Spleen (tissue), 11 donors: Measurements from ENCODE around the gene CEP55. TPM values are rescaled to one million over a fixed set of nuclear protein-coding genes. Genes with fewer than 3 reads are reported as not detected.

Experiments
- DNase-seq: peaks from one replicate; pipeline ENCODE4 v3.0.0-alpha.2; 2020
- H3K27ac ChIP-seq, 8 donors: fragments of 200-600 bp; sonication (generic) in 7 of 8; 1 replicate in 4 of 8; 2 replicates in 4 of 8; pipeline versions ENCODE4 v1.5.0 to v1.8.0; 2016 to 2021; ENCODE audit warnings: inconsistent platforms in 4 of 8, mild to moderate bottlenecking in 4 of 8, moderate library complexity in 1 of 8
- H3K27me3 ChIP-seq, 7 donors: fragments of 200-600 bp; sonication (generic) in 6 of 7; replicated peaks in 1 of 7; 1 replicate in 4 of 7; 2 replicates in 3 of 7; pipeline versions ENCODE4 v1.5.0 to v1.8.0; 2016 to 2021; ENCODE audit warnings: inconsistent platforms in 3 of 7, mild to moderate bottlenecking in 1 of 7
- H3K36me3 ChIP-seq, 6 donors: fragments of 200-600 bp; sonication (generic) in 5 of 6; 1 replicate in 4 of 6; 2 replicates in 2 of 6; pipeline versions ENCODE4 v1.5.0 to v1.8.0; 2016 to 2021; ENCODE audit warnings: inconsistent platforms in 2 of 6
- H3K4me1 ChIP-seq, 6 donors: fragments of 200-600 bp; sonication (generic) in 5 of 6; 1 replicate in 3 of 6; 2 replicates in 3 of 6; pipeline versions ENCODE4 v1.5.0 to v1.8.0; 2016 to 2021; ENCODE audit warnings: inconsistent platforms in 3 of 6
- H3K4me3 ChIP-seq, 8 donors: fragments of 200-600 bp; sonication (generic) in 7 of 8; 1 replicate in 4 of 8; 2 replicates in 4 of 8; pipeline versions ENCODE4 v1.5.0 to v1.8.0; 2016 to 2021; ENCODE audit warnings: inconsistent platforms in 4 of 8, mild to moderate bottlenecking in 4 of 8, moderate library complexity in 2 of 8
- H3K9me3 ChIP-seq, 8 donors: fragments of 200-600 bp; sonication (generic) in 7 of 8; 1 replicate in 4 of 8; 2 replicates in 4 of 8; pipeline versions ENCODE4 v1.5.0 to v1.8.0; 2016 to 2021; ENCODE audit warnings: inconsistent platforms in 4 of 8
- POLR2A ChIP-seq, 3 donors: fragments of 450-650 bp; IDR thresholded peaks; one replicate each; pipeline ENCODE4 v1.5.1; 2017; ENCODE audit warnings: antibody characterized with exemption in 3 of 3, mild to moderate bottlenecking in 1 of 3
- POLR2AphosphoS5 ChIP-seq, 3 donors: sonication (generic); formaldehyde crosslinking; IDR thresholded peaks; one replicate each; pipeline ENCODE4 v1.5.1; 2017; ENCODE audit warnings: antibody characterized with exemption in 3 of 3
- WGBS, 5 donors: extraction: QIAGEN DNeasy Blood & Tissue Kit in 3 of 5; methylation state at CpG; one replicate each; pipeline versions ENCODE4 v1.1.5 to v1.1.7; 2013 to 2018; 5-methylcytosine and 5-hydroxymethylcytosine counted together
- intact Hi-C: fragments of 100-400 bp; cut with DNase I; formaldehyde crosslinking; loops from one replicate; pipeline ENCODE4 v1.15.0; 2023; ENCODE audit warnings: low total_unique reads
- polyA plus RNA-seq, 3 donors: library from polyadenylated mRNA; stranded (reverse); fragments of 200-250 nt; gene quantifications; one replicate each; pipeline ENCODE4 v1.2.1, GENCODE V29; 2013
- total RNA-seq, 7 donors: library from RNA; depleted of rRNA in 3 of 7; stranded (reverse); fragments of >200 nt in 3 of 7; fragmentation: NEBNext Ultra II Directional in 4 of 7; extraction: Animal tissue kit (Norgen Biotek cat#: 25700) in 4 of 7; gene quantifications; one replicate each; pipeline versions ENCODE4 v1.1.0 to v1.2.1, GENCODE V29; 2016 to 2021
- TF ChIP-seq, protein P1 (sequence below), 11 experiments: fragments of 200-600 bp in 7 of 11; fragments of 450-650 bp in 4 of 11; sonication (generic) in 4 of 11; IDR thresholded peaks in 8 of 11; conservative IDR thresholded peaks in 3 of 11; 1 replicate in 7 of 11; 2 replicates in 4 of 11; pipeline versions ENCODE4 v1.4.0 to v1.8.0; 2016 to 2021; ENCODE audit warnings: antibody characterized with exemption in 11 of 11, inconsistent platforms in 4 of 11, mild to moderate bottlenecking in 1 of 11
- donor health status: healthy with polysubstance abuse.
- donor health status: DM: no; HTN: no; CAD: no; lungs with moderate emphysema.
- donor health status: DM: no; HTN: no; CAD: no.
- donor health status: Bipolar disorder and iron deficiency.
- donor health status: healthy.
- donor health status: DM: no; HTN: no; CAD: no.
- donor health status: DM: yes; HTN: yes; CAD: no.

CEP55 gene
- total and polyA plus RNA-seq, 10 donors = 0.95 to 6.6 (median 3.1) TPM

DNA sequence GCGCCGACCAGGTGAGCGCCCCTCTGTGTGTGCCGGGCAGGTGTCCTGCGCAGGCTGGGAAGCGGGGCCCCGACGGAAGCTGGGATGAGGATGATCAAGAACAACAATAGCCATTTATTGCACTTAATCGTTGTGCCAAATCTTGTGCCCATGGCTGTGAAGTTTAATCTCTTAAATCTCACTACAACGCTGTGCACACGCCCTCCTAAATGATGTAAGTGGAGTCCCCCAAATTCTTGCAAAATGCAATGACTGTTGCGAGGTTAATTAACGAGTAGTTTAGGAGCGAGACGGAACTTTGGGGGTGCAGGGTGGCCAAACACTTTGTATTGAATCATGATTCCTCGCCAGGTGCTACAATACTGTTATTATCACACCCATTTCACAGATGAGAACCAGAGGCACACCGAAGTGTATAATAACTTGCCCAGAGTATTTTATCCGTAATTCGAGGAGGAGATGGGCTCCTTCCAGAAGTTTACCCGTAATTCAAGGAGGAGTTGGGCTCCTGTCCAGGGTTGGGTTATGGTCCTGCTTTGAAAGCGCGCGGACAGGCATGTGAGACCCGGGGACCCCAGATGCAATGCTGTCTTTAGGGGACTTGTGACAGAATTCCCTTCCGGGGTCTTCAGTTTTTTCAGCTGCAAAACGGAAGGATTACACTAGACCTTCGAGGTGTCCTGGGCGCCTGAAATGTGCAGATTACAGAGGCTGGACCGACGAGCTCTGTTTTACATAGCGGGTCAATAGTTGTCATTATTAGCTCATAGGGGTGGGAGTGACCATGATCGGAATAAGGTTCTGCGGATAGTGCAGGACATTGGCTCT, 71.1 kb downstream of the CEP55 start:
- DNase-seq = no peak
- TF ChIP-seq, protein P1, sequence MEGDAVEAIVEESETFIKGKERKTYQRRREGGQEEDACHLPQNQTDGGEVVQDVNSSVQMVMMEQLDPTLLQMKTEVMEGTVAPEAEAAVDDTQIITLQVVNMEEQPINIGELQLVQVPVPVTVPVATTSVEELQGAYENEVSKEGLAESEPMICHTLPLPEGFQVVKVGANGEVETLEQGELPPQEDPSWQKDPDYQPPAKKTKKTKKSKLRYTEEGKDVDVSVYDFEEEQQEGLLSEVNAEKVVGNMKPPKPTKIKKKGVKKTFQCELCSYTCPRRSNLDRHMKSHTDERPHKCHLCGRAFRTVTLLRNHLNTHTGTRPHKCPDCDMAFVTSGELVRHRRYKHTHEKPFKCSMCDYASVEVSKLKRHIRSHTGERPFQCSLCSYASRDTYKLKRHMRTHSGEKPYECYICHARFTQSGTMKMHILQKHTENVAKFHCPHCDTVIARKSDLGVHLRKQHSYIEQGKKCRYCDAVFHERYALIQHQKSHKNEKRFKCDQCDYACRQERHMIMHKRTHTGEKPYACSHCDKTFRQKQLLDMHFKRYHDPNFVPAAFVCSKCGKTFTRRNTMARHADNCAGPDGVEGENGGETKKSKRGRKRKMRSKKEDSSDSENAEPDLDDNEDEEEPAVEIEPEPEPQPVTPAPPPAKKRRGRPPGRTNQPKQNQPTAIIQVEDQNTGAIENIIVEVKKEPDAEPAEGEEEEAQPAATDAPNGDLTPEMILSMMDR (IDR thresholded peaks at IDR 0.05 in 8 of 11, conservative IDR thresholded peaks at IDR 0.05 in 3 of 11) = no peak
- no peak for TF ChIP-seq POLR2AphosphoS5 (IDR thresholded peaks at IDR 0.05)
- TF ChIP-seq POLR2A (IDR thresholded peaks at IDR 0.05) = no peak
- Histone ChIP-seq H3K9me3 (no peaks in the 10 kb centered on the region), H3K36me3 (no peaks in the 10 kb centered on the region), H3K4me1 (peaks cover 3 to 32% (median 15%) of the 10 kb centered on the region in 6 donors), H3K27ac (no peak overlapping the region), H3K4me3 (peak overlapping the region in 5 of 8 donors; percentile 12 to 53 (median 32)), H3K27me3 (peaks cover 0 to 82% (median 40%) of the 10 kb centered on the region in 7 donors)
- WGBS, 5 donors = 16 to 31% (median 17%) methylated on average over 25 to 33 of the region's 33 CpGs
- intact Hi-C loops = no loop called here

DNA sequence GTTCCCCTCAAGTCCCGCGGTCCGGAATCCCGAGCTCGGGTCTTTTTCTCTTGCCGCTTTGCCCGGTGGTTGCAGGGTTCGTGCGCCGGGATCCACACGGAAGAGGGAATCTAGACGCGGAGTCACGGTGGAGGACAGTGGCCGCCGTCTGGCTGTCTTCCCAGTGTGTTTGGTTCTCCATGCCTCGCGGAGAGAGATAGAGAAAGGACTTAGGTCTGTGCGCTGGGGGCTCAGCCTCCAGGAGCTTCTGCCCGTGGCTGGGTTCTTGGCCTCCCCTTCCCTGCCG, 71.6 kb downstream of the CEP55 start:
- TF ChIP-seq, protein P1 (IDR thresholded peaks at IDR 0.05 in 8 of 11, conservative IDR thresholded peaks at IDR 0.05 in 3 of 11) = no peak
- TF ChIP-seq POLR2A (IDR thresholded peaks at IDR 0.05) = no peak
- no peak for TF ChIP-seq POLR2AphosphoS5 (IDR thresholded peaks at IDR 0.05)
- WGBS, 5 donors = 15 to 22% (median 16%) methylated on average over 18 to 21 of the region's 21 CpGs
- DNase-seq = no peak
- H3K4me3 ChIP-seq = no peak overlapping the region
- H3K4me1 ChIP-seq = peaks cover 3 to 38% (median 17%) of the 10 kb centered on the region in 6 donors
- H3K9me3 ChIP-seq = no peaks in the 10 kb centered on the region
- intact Hi-C loops = no loop called here
- no peaks in the 10 kb centered on the region for H3K36me3 ChIP-seq
- no peak overlapping the region for H3K27ac ChIP-seq
- peaks cover 0 to 87% (median 40%) of the 10 kb centered on the region in 7 donors for H3K27me3 ChIP-seq

DNA sequence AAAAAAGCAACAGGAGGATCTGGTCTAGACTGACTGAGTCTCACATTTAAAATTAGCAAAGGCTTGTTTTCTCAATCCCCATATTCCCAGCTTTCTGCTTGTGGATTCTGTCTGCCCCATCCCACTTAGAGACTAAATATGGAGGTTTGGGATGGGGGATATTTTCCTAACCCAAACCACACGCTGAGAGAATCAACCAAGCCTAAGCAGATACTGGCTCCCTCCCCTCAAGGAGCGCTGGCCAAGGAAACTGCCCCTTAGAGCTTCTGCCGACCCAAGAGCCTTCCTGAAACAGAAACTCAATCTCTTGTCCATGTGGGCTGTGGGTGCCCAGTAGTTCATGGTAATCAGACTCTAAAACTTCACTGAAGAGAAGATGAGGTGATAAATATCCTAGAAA, 74.0 kb downstream of the CEP55 start:
- Histone ChIP-seq H3K4me1 (peaks cover 3 to 47% (median 27%) of the 10 kb centered on the region in 6 donors), H3K36me3 (no peaks in the 10 kb centered on the region), H3K9me3 (no peaks in the 10 kb centered on the region), H3K27me3 (peaks cover 0 to 78% (median 40%) of the 10 kb centered on the region in 7 donors), H3K27ac (no peak overlapping the region), H3K4me3 (no peak overlapping the region)
- TF ChIP-seq, protein P1 (IDR thresholded peaks at IDR 0.05 in 8 of 11, conservative IDR thresholded peaks at IDR 0.05 in 3 of 11) = no peak
- no peak for TF ChIP-seq POLR2AphosphoS5 (IDR thresholded peaks at IDR 0.05)
- TF ChIP-seq POLR2A (IDR thresholded peaks at IDR 0.05) = no peak
- WGBS, 5 donors = 68 to 79% (median 75%) methylated on average over 3 of the region's 3 CpGs
- intact Hi-C loops = no loop called here
- DNase-seq = no peak

DNA sequence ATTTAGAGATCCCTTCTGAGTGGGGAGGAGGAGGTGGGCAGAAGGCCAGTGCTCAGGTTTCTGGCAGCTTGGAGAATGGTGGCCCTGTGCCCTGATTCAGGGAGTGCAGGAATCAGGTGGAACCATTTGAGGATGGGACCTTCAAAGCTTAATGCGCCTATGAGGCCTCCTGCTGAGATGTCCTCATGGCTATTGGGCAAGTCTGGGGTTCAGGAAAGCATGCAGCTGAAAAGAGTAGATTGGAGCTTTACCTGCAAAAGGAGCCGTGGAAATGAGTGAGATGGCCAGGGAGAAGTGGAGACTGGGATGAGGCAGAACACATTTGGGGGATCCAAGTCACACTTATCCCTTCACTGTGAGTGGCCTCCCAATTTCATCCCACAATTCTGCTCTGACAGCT, 76.2 kb downstream of the CEP55 start:
- intact Hi-C loops = no loop called here
- H3K36me3 ChIP-seq = no peaks in the 10 kb centered on the region
- H3K27me3 ChIP-seq = peaks cover 0 to 56% (median 23%) of the 10 kb centered on the region in 7 donors
- H3K9me3 ChIP-seq = no peaks in the 10 kb centered on the region
- no peak overlapping the region for H3K4me3 ChIP-seq
- H3K4me1 ChIP-seq = peaks cover 0 to 26% (median 14%) of the 10 kb centered on the region in 6 donors
- H3K27ac ChIP-seq = no peak overlapping the region
- no peak for TF ChIP-seq POLR2AphosphoS5 (IDR thresholded peaks at IDR 0.05)
- no peak for TF ChIP-seq POLR2A (IDR thresholded peaks at IDR 0.05)
- TF ChIP-seq, protein P1 (IDR thresholded peaks at IDR 0.05 in 8 of 11, conservative IDR thresholded peaks at IDR 0.05 in 3 of 11) = no peak
- DNase-seq = no peak
- WGBS, 5 donors = 40 to 90% (median 63%) methylated on average over 2 of the region's 2 CpGs
